HG02571 (cell line): ENCODE measurements around the gene SLAMF8.

Experiments
- ATAC-seq: cut with Tn5 transposase; IDR thresholded peaks from one replicate; pipeline ENCODE4 v1.9.1; 2021; ENCODE audit warnings: mild to moderate bottlenecking, moderate library complexity; ENCODE audit not compliant: unreplicated experiment

Gene SLAMF8

DNA sequence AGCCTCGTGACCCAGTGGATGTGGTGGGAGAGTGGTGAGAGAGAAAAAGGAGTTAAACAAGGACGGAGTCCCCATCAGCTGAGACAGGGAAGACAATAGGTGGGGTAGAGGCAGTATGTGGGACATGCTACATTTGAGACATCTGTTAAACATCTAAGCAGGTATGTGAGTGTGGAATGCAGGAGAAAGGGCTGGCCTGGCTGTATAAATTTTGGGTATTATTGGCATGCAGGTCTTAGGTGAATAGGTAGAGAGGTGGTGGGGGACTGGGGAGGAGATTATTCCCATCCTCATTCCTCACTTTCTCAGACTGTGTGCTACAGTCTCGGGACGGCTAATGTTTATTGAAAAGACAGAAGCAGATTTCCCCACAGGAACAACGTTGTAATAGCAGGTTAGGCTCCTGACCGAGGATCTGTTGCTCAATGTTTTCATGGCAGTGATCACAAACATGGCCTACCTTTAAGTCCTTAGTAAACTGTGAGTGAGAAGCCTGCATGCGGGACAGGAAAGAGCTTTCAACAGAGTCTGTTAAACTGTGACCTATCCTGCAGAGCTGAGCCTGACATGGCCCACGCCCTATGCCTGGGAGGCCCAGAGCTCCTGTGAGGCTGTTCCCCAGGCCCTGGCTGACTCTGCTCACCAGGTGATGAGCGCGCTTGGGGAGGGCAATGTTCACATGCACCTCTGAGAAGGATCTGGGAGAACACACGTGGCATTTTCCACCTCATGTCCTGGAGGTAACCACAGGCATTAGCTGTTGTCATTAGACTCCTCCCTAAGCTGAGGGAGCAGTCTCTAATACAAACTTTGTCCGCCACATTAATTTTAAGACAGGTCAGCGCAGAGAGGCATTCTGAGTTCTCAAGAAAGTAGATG is 19.3 kb downstream of the SLAMF8 start:
- ATAC-seq, result no peak

DNA sequence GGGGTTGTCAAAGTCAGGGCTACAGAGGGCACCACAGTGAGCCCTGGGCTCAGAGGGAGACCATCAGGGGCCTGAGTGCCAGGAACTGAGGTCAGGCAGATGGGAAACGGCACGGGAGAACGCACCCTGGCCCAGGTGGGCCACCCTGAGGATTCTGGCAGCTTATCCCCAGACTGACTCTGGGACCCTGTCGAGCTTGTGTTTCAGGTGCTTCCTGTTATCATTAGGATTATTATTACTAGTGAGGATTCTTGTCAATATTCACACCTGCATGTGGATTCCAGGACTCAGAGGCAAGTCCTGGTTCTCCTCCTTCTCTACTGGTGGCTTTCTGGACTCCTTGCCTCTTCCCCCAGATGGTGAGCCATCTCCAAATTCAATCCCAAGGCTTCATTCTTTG is 20.6 kb downstream of the SLAMF8 start:
- no peak for ATAC-seq

DNA sequence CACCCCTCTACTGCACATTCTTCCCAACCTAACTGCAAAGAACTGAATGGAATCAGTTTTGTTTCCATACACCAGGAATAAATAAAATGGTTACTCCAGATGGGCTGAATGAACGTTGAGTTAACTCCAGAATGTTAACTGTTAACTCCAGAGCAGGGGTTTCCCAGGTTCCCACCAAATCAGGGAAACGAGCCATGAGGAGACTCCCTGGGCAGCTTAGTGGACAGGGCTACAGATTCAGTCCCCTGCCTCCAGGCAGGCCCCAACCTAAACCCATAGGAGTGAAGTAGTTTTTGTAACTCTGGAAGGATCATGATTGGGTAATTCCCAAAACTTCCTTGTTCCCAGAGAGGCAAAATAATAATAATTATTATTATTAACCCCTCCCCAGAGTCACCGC is 21.7 kb downstream of the SLAMF8 start:
- no peak for ATAC-seq

DNA sequence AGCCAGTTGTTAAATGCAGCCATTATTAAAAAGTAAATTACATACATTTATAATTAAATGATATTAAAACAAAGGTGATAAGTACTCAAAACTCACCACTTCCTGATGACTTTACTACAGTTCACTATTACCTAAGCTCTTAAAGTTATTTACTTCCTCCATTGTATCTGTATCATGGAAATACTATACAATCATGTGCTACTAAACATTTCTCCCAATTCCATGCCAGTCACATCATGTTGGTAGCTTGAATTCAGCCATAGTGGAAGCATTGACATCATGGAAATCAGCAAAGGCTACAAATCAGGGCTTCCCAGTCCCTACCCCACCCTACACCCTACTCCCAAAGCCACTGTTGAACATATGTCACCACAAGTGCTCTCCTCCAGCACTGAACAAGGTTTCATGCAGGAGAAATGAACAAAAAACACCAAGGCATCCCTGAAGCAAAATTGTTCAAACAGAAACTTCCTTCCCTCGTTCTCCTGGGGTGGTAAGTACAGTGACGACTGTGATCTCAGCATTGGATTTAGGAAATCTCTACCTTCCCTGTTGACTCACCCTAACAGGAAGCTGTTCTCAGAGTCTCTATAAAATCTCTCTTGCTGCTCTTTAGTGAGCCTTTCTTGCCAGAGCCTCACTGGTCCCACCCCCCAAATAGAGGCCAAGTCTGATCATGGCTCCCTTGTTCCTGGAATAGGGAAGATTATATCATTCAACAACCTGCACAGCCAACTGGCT is 23.1 kb downstream of the SLAMF8 start:
- ATAC-seq, result no peak

DNA sequence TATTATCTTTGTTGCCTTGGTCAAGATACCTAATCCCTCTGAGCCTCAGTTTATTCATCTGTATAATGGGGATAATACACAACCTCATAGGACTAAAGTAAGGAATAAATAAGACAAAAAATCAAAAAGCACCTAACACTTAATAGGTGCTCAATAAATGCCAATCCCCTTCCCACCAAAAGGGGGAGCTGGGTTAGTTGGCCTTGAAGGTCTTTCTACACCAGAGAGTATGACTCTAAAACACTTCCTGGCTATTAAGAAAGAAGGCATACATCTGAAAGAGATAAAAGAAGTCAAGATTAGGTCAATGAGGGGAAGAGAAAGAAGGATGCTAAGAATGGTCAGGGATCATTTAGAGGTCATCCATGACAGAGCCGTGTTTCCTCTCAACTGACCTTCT is 24.7 kb downstream of the SLAMF8 start:
- no peak for ATAC-seq

DNA sequence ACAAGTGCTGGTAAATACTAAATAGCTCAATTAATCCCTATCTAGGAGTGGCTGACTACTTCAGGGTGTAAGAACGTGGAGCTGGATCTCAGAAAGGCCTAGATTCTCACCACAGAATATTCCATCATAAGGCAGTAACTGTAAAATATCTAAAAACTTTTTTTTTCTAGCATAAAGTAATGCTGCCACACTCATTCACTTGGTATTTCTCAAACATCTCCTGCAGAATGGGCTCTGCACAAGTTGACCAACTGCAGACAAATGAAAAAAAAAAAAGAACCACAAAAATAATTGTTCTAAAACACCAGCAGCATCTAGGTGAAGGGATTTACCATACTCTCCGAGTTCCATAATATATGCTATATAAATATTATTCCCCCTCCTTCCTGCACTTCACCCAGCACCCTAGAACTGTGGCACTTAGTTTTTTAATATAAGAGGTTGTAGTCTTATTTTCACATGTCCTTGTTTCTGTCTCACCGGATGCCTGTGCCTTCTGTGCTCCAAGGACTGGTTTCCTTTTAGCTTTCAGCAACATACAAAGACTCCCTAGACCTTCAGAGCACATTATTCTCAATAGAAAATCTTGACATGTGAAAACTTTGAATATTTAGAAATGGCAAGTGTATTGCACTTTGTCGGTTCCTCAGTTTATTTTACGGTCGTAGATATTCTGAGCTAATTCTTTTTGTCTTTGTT is 26.9 kb downstream of the SLAMF8 start:
- ATAC-seq, result no peak

DNA sequence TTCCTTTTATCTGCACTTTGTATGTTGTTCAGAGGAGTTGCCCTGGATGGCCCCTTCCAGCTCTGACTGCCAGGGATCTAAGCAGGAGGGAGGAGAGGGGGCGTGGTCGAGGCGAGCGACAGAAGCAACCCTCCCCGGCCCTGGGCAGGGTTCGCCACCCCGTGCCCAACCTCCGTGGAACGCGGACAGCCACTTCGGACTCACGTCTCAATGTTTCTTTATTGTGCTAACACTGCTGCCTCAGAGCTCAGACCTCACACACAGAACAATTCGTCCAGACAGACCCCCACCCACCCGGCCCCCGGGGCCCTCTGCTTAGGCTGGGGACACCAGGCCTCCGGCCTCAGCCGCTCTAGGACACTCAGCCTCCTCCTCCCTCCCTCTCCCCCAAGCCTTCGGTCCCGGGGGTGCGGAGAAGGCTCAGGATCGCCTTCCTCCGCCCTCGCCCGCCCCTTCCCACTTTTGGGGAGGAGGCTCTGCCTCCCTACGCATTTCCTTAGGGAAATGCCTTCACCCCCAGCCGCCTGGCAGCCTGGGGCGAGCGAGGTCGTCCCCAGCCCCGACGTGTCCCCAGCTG is 27.5 kb downstream of the SLAMF8 start:
- ATAC-seq, result no peak

DNA sequence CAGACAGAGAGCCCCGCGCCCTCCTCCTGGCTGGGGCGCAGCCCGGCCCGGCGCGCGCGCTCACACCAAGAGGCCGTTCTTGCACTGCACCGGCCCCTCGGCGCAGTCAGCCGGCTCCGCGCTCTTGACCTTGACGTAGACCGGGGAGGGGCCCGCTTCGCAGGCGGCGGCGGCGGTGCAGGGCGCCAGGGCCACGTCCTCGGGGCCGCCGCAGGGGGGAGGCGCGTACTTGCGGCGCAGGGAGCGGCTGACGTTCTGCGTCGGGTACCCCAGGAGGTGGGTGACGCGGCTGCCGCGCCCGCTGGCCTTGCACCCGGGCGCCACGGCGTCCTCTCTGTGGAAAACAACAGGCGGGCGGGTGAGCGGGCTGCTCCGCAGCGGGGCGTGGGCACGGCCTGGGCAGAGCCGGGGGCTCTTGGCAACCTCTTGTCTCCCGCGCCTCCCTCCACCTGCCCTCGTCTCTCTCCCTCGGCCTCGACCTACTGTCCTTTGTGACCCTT is 28.1 kb downstream of the SLAMF8 start:
- peak; percentile 54 for ATAC-seq

DNA sequence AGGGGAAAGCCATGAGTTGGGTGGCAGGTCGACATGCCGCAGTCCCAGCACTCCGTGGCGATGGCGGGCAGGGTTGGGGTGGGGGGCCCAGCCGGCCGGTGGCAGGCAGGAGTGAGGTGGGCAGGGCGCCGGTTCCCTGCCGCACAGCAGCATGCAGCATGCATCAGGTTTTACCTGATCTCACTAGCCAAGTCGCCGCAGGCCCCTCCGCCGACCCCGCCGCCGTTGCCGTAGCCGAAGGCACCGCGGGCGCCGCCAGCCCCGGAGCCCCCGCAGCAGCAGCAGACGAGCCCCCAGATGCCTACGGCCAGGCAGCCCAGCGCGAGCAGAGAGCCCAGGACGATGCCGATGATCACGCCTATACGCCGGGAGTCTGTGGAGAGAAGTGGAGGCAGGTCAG is 29.0 kb downstream of the SLAMF8 start:
- ATAC-seq, result no peak

DNA sequence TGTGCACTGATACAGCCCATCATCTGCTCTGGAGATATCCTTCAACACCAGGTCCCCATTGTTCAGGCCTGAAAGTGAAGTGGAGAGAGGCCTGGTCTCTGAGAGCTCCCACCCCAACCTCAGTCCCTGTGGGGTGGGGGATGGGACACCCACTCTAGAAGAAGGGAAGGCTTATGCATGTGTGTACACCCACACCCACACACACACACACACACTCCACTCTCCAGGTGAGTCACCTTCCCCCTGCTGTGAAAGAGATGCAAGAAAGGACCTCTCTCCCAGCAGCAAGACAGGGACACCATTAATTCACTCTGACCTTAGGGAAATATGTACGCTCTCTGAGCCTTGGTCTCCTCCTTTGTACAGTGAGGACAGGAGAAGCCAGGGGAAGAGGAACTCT is 29.9 kb downstream of the SLAMF8 start:
- no peak for ATAC-seq

DNA sequence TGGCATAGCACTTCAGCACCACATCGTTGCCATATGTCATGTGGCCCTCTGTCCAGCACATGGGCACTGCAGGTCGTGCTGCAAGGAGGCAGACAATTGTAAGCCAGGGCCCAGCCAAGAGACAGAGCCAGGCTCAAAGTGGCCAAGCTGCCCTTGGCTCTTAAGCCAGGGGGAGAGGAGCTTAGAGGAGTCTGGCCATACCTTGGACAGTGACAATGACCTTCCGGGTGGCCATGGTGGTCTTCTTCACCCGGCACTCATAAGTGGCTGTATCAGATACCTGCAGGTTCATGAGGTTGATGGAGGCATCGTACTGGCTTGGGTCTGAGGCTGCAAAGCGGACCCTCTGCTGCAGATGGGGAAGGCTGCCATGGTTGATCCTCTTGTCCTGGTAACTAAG is 31.2 kb downstream of the SLAMF8 start:
- no peak for ATAC-seq

DNA sequence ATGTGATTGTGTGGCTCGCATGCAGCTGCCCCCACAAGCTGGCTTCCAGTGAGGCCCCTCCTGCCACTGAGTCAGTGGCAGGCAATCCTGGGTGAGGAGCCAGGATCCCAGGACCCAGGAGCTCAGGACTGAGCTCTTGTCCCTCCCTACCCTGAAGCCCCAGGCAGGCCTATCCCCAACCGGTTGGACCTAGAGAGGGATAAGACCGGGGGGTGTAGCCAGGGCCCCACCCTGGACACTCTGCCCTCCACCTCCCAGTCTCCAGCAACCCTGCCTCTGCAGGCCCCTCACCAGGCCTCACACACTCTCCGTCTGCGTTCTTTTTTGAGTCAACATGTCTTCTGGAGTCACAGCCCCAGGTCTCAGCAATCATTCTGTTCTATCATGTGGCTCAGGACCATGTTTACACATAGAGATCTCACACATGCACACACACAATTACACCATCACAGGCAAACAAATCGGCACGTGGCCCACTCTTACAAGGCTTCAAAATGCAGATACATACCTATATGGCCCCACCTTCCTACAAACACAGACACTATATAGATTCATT is 33.2 kb downstream of the SLAMF8 start:
- ATAC-seq, result no peak

DNA sequence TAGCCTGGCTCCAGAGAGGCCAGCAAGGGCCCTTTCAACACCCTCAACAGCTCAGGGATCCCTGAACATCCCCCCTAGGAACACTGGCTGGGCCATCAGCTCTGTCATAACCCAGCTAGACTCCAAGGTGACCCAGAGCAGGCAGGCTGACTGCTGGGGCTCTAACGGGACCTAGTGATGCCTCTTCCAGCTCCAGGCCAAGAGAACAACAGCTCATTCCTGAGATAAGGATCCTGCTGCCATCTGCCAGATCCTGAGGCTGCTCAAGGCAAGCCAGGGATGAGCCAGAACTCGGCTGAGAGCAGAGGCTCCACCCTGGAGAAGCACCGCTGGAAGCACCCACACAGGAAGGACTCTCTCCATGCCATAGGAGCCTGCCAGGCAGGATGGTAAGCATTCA is 33.8 kb downstream of the SLAMF8 start:
- no peak for ATAC-seq

DNA sequence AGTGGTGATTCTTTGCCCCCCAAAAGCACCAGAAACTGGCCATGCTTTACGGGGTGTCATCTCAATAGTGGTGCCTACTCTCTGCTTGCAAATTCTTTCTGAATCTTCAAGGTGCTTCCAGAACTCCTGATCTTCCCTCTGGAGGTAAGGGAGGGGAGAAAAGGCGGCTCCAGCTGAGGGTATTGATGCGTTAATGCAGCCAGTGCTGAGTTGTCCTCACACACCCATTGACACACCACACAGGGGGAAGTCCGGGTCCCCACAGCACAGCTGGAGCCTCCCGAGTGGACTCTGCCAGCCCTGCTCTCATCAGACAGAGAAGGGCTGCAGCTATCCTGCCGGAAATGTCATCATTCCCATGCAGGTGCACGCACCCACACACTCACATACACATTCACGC is 34.5 kb downstream of the SLAMF8 start:
- ATAC-seq, result no peak

DNA sequence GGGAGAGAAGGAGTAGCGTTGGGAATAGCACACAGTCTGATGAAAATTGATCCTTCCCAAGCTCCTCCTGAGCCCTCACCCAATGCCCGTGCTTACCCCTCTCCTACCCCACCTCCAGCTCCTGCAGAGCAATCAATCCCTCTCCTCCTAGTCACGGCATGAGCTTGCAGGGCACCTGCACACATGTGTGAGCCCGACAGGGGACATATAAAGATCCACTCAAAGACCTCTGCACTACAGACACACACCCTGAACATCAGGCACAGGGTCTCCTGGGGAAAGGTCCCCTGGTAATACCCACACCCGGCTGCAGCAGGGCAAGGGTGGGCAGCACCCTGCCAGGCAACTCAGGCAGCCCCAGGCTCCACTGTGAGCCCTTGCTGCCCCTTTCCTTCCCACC is 35.4 kb downstream of the SLAMF8 start:
- no peak for ATAC-seq

DNA sequence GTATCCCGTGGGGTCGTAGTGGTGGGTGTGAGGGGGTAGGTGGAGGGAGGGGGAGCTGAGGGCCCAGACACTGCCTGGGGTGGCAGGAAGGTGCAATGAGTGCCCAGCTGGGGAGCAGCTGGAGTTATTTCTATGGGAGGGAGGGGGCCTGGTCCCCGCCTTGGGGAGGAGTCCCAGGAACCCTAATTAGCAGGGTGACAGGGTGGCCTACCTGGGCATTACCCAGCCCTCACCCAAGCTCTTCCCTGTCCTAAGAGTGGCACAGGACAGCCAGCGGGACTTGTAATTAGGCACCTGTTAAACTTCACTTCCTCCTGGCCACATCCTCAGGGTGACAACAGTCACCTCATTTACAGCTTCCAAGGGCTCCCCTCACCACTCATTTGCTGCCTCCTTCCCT is 35.9 kb downstream of the SLAMF8 start, which contains the start of gene VSIG8:
VSIG8 (minus strand) TSS at position 101 of the 400 bp plus-strand sequence. CDS start 136 bp downstream, outside the sequence.
- ATAC-seq, result no peak

DNA sequence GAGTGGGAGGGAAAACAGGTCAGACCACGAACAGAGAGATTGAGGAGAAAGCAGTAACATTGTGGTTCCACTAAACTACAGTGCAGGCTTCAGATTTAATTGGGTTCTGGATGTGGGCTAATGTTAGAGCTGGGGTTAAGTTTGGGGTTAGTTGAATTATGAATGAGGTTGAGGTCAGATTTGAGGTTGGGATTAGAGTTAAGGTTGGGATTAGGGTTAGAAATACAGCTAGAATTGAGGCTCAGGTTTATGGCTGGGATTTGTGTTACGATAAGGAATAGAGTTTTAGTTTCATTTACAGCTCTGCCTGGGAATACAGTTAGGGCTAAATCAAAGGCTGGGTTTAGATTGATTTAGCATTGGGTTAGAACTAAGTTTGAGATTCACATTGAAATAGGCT is 37.6 kb downstream of the SLAMF8 start:
- ATAC-seq, result no peak

DNA sequence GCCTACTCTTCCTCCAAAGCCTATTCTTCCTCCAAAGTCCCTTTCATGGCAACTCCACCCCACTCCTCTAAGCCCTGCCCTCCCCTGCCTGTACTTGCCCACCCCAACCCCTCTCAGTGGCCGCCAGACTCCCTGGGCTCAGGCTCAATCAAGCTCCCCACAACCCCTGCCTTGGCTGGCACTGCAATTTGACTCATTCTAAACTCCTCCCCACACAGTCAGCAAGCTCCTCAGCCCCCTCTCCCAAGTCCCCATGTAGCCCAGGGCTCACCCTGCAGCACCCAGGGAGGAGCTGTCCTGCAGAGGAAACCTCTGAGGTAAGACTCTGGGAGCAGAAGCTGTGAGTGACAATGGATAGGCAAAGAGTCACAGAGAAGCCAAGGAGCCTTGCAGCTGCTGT is 39.4 kb downstream of the SLAMF8 start:
- no peak for ATAC-seq

DNA sequence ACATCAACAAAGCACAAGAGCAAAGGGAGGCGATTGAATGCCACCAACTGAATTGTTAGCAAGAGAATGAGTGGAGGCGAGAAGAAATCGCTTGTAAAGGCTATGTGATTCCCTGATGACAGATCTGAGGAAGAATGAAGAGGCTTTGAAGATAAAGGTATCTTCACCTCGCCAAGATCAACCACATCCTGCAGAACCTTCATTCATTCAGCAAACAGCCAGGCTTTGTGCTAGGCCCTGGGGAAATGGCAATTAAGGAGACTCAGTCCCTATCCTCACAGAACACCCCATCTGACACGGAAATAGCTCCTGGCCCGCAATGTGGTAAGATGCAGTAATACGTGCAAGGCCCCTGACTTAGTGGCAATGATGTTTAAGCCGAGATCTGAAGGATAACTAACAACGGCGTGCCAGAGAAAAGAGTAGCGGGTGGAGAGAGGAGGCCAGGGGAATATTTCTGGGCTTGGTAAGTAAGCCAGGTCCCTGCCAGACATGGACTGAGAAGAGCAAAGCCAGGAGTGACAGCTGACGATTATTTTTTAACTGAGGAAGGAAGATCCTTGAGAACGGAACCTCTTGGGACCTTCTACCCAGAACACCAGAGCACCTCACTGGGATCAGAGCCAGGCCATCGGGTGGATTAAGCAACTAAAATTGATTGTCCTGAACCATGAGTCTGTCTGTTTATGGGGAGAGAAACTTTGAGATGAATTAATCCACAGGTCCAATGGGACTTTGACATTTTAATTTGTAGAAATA is 40.4 kb downstream of the SLAMF8 start:
- ATAC-seq, result no peak

DNA sequence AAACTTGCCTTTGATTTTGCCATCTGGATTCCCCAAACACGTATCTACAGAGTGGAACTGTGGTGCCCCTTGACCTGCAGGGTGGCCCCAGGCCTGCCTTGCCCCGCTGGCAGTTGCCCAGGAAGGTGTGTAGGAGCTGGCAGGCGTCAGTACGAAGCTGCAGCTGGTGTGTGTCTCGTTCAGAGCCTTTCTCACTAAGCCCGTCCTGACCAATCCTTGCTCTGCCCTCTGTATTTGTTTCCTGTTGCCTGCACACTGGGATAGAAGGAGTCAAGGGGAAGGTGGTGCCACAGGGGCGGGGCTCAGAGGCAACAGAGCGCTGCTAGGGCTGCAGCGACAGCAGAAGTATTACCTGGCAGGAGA is 41.0 kb downstream of the SLAMF8 start:
- no peak for ATAC-seq
